ENCODE measurements around the gene SUSD2. TPM values are rescaled to one million over a fixed set of nuclear protein-coding genes. Genes with fewer than 3 reads are reported as not detected.

SUSD2 gene
- polyA plus RNA-seq, 2 of the 4 experiments (the other 2 are of a cell fraction): 12.7 to 51.9 TPM

- Histone ChIP-seq H3K4me3 (peak overlapping the region; percentile 83), H3K4me1 (peaks cover 14% of the 10 kb centered on the region), H3K9me3 (no peaks in the 10 kb centered on the region), H3K27ac (peak overlapping the region; percentile 79 to 96), H3K4me2 (peak overlapping the region; percentile 92)
- POLR2A ChIA-PET: interaction anchor here (1.2 to 1.6 kb wide), 3 partner anchors 10 to 145 kb away, joined by 3 to 7 read pairs (median 4); partner anchors contain the start of gene CABIN1
- FAIRE-seq (no peak), ATAC-seq (peak; percentile 64 to 70), DNase-seq (ENCODE audit: low read depth in 1 of 2, low spot score in 1 of 2) (peak; percentile 47 to 58)
- WGBS (ENCODE audit: missing lambda C conversion rate): 3% methylated on average over 6 of the region's 41 CpGs
- TF ChIP-seq EHF (CRISPR knock-in tag; IDR thresholded peaks at IDR 0.05): no peak
- peak in 1 of 2 experiments; percentile 15; a peak in 1 of 5 replicates for TF ChIP-seq JUN (IDR thresholded peaks at IDR 0.05)
- TF ChIP-seq, protein P1, sequence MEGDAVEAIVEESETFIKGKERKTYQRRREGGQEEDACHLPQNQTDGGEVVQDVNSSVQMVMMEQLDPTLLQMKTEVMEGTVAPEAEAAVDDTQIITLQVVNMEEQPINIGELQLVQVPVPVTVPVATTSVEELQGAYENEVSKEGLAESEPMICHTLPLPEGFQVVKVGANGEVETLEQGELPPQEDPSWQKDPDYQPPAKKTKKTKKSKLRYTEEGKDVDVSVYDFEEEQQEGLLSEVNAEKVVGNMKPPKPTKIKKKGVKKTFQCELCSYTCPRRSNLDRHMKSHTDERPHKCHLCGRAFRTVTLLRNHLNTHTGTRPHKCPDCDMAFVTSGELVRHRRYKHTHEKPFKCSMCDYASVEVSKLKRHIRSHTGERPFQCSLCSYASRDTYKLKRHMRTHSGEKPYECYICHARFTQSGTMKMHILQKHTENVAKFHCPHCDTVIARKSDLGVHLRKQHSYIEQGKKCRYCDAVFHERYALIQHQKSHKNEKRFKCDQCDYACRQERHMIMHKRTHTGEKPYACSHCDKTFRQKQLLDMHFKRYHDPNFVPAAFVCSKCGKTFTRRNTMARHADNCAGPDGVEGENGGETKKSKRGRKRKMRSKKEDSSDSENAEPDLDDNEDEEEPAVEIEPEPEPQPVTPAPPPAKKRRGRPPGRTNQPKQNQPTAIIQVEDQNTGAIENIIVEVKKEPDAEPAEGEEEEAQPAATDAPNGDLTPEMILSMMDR (IDR thresholded peaks at IDR 0.05): peak; percentile 63
- TF ChIP-seq SMC3 (IDR thresholded peaks at IDR 0.05): peak; percentile 33; the same call in 2 of the 3 replicates
- peak; percentile 31 to 45; a peak in 2 of 5 replicates for TF ChIP-seq RAD21 (conservative IDR thresholded peaks at IDR 0.05 in 1 of 2, IDR thresholded peaks at IDR 0.05 in 1 of 2)
- TF ChIP-seq, protein P2, sequence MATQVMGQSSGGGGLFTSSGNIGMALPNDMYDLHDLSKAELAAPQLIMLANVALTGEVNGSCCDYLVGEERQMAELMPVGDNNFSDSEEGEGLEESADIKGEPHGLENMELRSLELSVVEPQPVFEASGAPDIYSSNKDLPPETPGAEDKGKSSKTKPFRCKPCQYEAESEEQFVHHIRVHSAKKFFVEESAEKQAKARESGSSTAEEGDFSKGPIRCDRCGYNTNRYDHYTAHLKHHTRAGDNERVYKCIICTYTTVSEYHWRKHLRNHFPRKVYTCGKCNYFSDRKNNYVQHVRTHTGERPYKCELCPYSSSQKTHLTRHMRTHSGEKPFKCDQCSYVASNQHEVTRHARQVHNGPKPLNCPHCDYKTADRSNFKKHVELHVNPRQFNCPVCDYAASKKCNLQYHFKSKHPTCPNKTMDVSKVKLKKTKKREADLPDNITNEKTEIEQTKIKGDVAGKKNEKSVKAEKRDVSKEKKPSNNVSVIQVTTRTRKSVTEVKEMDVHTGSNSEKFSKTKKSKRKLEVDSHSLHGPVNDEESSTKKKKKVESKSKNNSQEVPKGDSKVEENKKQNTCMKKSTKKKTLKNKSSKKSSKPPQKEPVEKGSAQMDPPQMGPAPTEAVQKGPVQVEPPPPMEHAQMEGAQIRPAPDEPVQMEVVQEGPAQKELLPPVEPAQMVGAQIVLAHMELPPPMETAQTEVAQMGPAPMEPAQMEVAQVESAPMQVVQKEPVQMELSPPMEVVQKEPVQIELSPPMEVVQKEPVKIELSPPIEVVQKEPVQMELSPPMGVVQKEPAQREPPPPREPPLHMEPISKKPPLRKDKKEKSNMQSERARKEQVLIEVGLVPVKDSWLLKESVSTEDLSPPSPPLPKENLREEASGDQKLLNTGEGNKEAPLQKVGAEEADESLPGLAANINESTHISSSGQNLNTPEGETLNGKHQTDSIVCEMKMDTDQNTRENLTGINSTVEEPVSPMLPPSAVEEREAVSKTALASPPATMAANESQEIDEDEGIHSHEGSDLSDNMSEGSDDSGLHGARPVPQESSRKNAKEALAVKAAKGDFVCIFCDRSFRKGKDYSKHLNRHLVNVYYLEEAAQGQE (IDR thresholded peaks at IDR 0.05): no peak
- CTCF ChIA-PET: interaction anchor here (0.7 to 6.8 kb wide), 29 partner anchors 9 to 152 kb away, joined by 3 to 75 read pairs (median 4); partner anchors contain the start of genes CABIN1 and SUSD2
These were observed 25.6 kb upstream of the SUSD2 start for GRCh38 chr22:24155627-24156140.

- H3K4me3 ChIP-seq: peak overlapping the region; percentile 83
- DNase-seq (ENCODE audit: low read depth in 1 of 2, low spot score in 1 of 2) (no peak), ATAC-seq (peak; percentile 51 to 57), FAIRE-seq (no peak)
- CTCF ChIA-PET: interaction anchor here (0.9 to 6.8 kb wide), 29 partner anchors 9 to 279 kb away, joined by 3 to 75 read pairs (median 4); partner anchors contain the start of genes CABIN1 and SUSD2
- H3K4me1 ChIP-seq: peaks cover 14% of the 10 kb centered on the region
- peak overlapping the region; percentile 79 to 96 for H3K27ac ChIP-seq
- 6% methylated on average over 12 of the region's 77 CpGs for WGBS (ENCODE audit: missing lambda C conversion rate)
- POLR2A ChIA-PET: interaction anchor here (1.2 to 1.6 kb wide), 2 partner anchors 10 to 145 kb away, joined by 3 to 7 read pairs; partner anchors contain the start of gene CABIN1
- TF ChIP-seq FOSB (CRISPR knock-in tag; IDR thresholded peaks at IDR 0.05): no peak
- TF ChIP-seq HDAC2 (IDR thresholded peaks at IDR 0.05): peak; percentile 25; the same call in 1 of the 2 replicates
- no peak for TF ChIP-seq E2F6 (IDR thresholded peaks at IDR 0.05; ENCODE audit: borderline replicate concordance, low read depth)
- TF ChIP-seq RARB (CRISPR knock-in tag; IDR thresholded peaks at IDR 0.05): no peak
- H3K4me2 ChIP-seq: peak overlapping the region; percentile 92
- H3K9me3 ChIP-seq: no peaks in the 10 kb centered on the region
These were observed 25.0 kb upstream of the SUSD2 start for GRCh38 chr22:24156141-24156912.

Data from A549 (cell line).